GM12878 (cell line): ENCODE results near the gene ARMC6. TPM values are rescaled to one million over a fixed set of nuclear protein-coding genes. Genes with fewer than 3 reads are reported as not detected.

Source experiments
- CHD2 ChIP-seq: IDR thresholded peaks from 2 replicates; pipeline ENCODE4 v1.6.1; 2011; ENCODE audit warnings: low read depth, low read length, improper control_type of control experiment, borderline replicate concordance
- CREM ChIP-seq: IDR thresholded peaks from 2 replicates; pipeline ENCODE4 v1.6.1; 2014; ENCODE audit warnings: antibody characterized with exemption, low read depth
- E4F1 ChIP-seq: fragments of 450-650 bp; IDR thresholded peaks from 2 replicates; pipeline ENCODE4 v1.6.1; 2018; ENCODE audit warnings: borderline replicate concordance, mild to moderate bottlenecking; ENCODE audit not compliant: partially characterized antibody
- GABPA ChIP-seq: IDR thresholded peaks from 2 replicates; pipeline ENCODE4 v1.6.1; 2014; ENCODE audit warnings: antibody characterized with exemption, low read depth, mild to moderate bottlenecking, inconsistent platforms
- GATAD2B ChIP-seq: fragments of 450-650 bp; conservative IDR thresholded peaks from 2 replicates; pipeline ENCODE4 v1.6.1; 2017; ENCODE audit warnings: low read depth, mild to moderate bottlenecking, moderate library complexity
- HDGF ChIP-seq: fragments of 450-650 bp; IDR thresholded peaks from 2 replicates; pipeline ENCODE4 v1.6.1; 2016; ENCODE audit warnings: antibody characterized with exemption
- IRF3 ChIP-seq: fragments of 450-650 bp; IDR thresholded peaks from 2 replicates; pipeline ENCODE4 v1.6.1; 2014; ENCODE audit warnings: mild to moderate bottlenecking
- KLF5 ChIP-seq: fragments of 450-650 bp; IDR thresholded peaks from 2 replicates; pipeline ENCODE4 v1.6.1; 2014; ENCODE audit warnings: mild to moderate bottlenecking; ENCODE audit not compliant: partially characterized antibody
- MYC ChIP-seq: IDR thresholded peaks from 2 replicates; pipeline ENCODE4 v1.6.1; 2011; ENCODE audit warnings: mild to moderate bottlenecking, low read length, moderate library complexity, inconsistent platforms; ENCODE audit not compliant: insufficient read depth, insufficient replicate concordance, insufficient read length, severe bottlenecking
- NKRF ChIP-seq: fragments of 450-650 bp; conservative IDR thresholded peaks from 2 replicates; pipeline ENCODE4 v1.6.1; 2017; ENCODE audit warnings: mild to moderate bottlenecking, moderate library complexity
- POLR2A ChIP-seq: IDR thresholded peaks from 2 replicates; pipeline ENCODE4 v1.6.1; 2011; ENCODE audit warnings: low read depth, mild to moderate bottlenecking, low read length
- POLR2AphosphoS5 ChIP-seq: IDR thresholded peaks from 2 replicates; pipeline ENCODE4 v1.6.1; 2011; ENCODE audit warnings: mild to moderate bottlenecking, low read length, inconsistent platforms
- POU2F2 ChIP-seq: IDR thresholded peaks from 3 replicates; pipeline ENCODE4 v1.6.1; 2011; ENCODE audit warnings: low read depth, mild to moderate bottlenecking, low read length, borderline replicate concordance
- RCOR1 ChIP-seq: conservative IDR thresholded peaks from 2 replicates; pipeline ENCODE4 v1.6.1; 2012; ENCODE audit warnings: low read depth, low read length, improper control_type of control experiment
- SIN3A ChIP-seq: IDR thresholded peaks from 2 replicates; pipeline ENCODE4 v1.6.1; 2012; ENCODE audit warnings: low read depth, low read length, improper control_type of control experiment
- SPI1 ChIP-seq: IDR thresholded peaks from 2 replicates; pipeline ENCODE4 v1.6.1; 2011; ENCODE audit warnings: low read depth, mild to moderate bottlenecking, low read length, moderate library complexity, borderline replicate concordance; ENCODE audit not compliant: insufficient read depth
- YBX1 ChIP-seq: fragments of 450-650 bp; IDR thresholded peaks from 2 replicates; pipeline ENCODE4 v1.6.1; 2016; ENCODE audit warnings: antibody characterized with exemption
- ZNF622 ChIP-seq: fragments of 450-650 bp; IDR thresholded peaks from 2 replicates; pipeline ENCODE4 v1.6.1; 2017; ENCODE audit warnings: mild to moderate bottlenecking, inconsistent platforms
- polyA plus RNA-seq, 11 experiments: library from polyadenylated mRNA; depleted of rRNA in 4 of 11; unstranded in 6 of 11; stranded (reverse) in 5 of 11; fragments of >200 nt; fragmentation: Nextera tagmentation in 4 of 11; fragmentation: Illumina TruSeq in 1 of 11; extraction: Ambion mirVana in 4 of 11; extraction: Trizol in 1 of 11; gene quantifications; 1 replicate in 1 of 11; 2 replicates in 10 of 11; pipeline versions ENCODE4 v1.2.1 to v1.2.3, GENCODE V29; 2011 to 2016; ENCODE audit warnings: inconsistent platforms in 2 of 11, missing spikeins in 2 of 11, low read depth in 1 of 11
- total RNA-seq, 4 experiments: library from RNA; depleted of rRNA in 3 of 4; stranded (reverse); fragments of >200 nt in 3 of 4; fragmentation: Illumina TruSeq in 1 of 4; extraction: Trizol in 1 of 4; gene quantifications; 2 replicates each; pipeline versions ENCODE4 v1.2.1 to v1.2.3, GENCODE V29; 2013 to 2021
- TF ChIP-seq, protein P1 (sequence below): IDR thresholded peaks from 2 replicates; pipeline ENCODE4 v1.6.1; 2011; ENCODE audit warnings: low read depth, low read length, improper control_type of control experiment, borderline replicate concordance
- TF ChIP-seq, protein P2 (sequence below): IDR thresholded peaks from 2 replicates; pipeline ENCODE4 v1.6.1; 2012; ENCODE audit warnings: low read depth, low read length, improper control_type of control experiment

ARMC6 gene
- total and polyA plus RNA-seq, 10 of the 15 experiments (the other 5 are each of a cell fraction or from before 2014, with no cell fraction given): 1.1 to 64.4 (median 41.6) TPM

GRCh38 chr19:19063183-19064097 lies 30.0 kb downstream of the ARMC6 start, which contains the start of gene SLC25A42 (continued):
- TF ChIP-seq SIN3A (0 out of 2 replicates have a peak, but pooled peaks have one; percentile 36), GABPA (no peak), SPI1 (0 out of 2 replicates have a peak, but pooled peaks have one; percentile 6), POLR2A (peak; percentile 73), KLF5 (peak; percentile 97), MYC (peak; percentile 22), HDGF (peak; percentile 95), CHD2 (peak; percentile 97), RCOR1 (0 out of 2 replicates have a peak, but pooled peaks have one; percentile 10), POLR2AphosphoS5 (peak; percentile 65), POU2F2 (0 out of 3 replicates have a peak, but pooled peaks have one; percentile 7), YBX1 (no peak), NKRF (peak; percentile 45), ZNF622 (no peak), E4F1 (peak; percentile 72), GATAD2B (peak; percentile 79), CREM (peak; percentile 46; the same call in 1 of the 2 replicates), IRF3 (peak; percentile 99)
- TF ChIP-seq, protein P1, sequence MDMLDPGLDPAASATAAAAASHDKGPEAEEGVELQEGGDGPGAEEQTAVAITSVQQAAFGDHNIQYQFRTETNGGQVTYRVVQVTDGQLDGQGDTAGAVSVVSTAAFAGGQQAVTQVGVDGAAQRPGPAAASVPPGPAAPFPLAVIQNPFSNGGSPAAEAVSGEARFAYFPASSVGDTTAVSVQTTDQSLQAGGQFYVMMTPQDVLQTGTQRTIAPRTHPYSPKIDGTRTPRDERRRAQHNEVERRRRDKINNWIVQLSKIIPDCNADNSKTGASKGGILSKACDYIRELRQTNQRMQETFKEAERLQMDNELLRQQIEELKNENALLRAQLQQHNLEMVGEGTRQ: no peak; the same call in 1 of the 2 replicates
- TF ChIP-seq, protein P2, sequence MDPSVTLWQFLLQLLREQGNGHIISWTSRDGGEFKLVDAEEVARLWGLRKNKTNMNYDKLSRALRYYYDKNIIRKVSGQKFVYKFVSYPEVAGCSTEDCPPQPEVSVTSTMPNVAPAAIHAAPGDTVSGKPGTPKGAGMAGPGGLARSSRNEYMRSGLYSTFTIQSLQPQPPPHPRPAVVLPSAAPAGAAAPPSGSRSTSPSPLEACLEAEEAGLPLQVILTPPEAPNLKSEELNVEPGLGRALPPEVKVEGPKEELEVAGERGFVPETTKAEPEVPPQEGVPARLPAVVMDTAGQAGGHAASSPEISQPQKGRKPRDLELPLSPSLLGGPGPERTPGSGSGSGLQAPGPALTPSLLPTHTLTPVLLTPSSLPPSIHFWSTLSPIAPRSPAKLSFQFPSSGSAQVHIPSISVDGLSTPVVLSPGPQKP: 0 out of 2 replicates have a peak, but pooled peaks have one; percentile 57
